GM06990 (cell line): ENCODE results near the gene MRPS27.

Source experiments
- DNase-seq: peaks from one replicate; pipeline ENCODE4 v3.0.0-alpha.2; 2011; ENCODE audit not compliant: insufficient read length; ENCODE audit errors: extremely low read depth
- H3K27me3 ChIP-seq: replicated peaks from 2 replicates; pipeline ENCODE4 v1.6.0; 2011; ENCODE audit warnings: low read length; ENCODE audit not compliant: control insufficient read depth, insufficient read depth
- H3K36me3 ChIP-seq: 2 replicates; pipeline ENCODE4 v1.5.1; 2011; ENCODE audit warnings: low read length; ENCODE audit not compliant: control insufficient read depth, insufficient read depth
- H3K4me3 ChIP-seq: replicated peaks from 2 replicates; pipeline ENCODE4 v1.5.1; 2011; ENCODE audit warnings: low read depth, mild to moderate bottlenecking, control low read depth, low read length
- TF ChIP-seq, protein P1 (sequence below): IDR thresholded peaks from 2 replicates; pipeline ENCODE4 v1.5.1; 2011; ENCODE audit warnings: low read length, control low read depth, mild to moderate bottlenecking, inconsistent platforms; ENCODE audit not compliant: insufficient read depth, poor library complexity, severe bottlenecking

MRPS27 gene

DNA sequence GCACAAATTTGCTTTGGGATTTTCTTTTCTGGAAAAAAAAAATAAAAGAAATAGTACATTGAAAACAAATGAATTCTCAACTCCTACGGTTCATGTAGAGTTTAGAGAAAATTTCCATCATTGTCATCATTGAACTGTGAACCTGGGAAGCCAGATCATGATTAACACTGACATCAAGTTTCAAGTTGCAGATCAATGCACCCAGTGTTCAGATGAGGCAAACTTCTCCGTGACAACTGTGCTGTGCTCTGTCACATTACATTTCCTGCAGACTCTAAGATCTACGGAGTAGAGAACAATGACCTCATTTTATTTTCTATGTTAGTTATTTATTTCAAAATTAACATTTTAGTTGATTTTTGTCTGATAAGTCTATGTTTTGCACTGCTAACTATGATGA is 113.0 kb downstream of the MRPS27 start:
- TF ChIP-seq, protein P1, sequence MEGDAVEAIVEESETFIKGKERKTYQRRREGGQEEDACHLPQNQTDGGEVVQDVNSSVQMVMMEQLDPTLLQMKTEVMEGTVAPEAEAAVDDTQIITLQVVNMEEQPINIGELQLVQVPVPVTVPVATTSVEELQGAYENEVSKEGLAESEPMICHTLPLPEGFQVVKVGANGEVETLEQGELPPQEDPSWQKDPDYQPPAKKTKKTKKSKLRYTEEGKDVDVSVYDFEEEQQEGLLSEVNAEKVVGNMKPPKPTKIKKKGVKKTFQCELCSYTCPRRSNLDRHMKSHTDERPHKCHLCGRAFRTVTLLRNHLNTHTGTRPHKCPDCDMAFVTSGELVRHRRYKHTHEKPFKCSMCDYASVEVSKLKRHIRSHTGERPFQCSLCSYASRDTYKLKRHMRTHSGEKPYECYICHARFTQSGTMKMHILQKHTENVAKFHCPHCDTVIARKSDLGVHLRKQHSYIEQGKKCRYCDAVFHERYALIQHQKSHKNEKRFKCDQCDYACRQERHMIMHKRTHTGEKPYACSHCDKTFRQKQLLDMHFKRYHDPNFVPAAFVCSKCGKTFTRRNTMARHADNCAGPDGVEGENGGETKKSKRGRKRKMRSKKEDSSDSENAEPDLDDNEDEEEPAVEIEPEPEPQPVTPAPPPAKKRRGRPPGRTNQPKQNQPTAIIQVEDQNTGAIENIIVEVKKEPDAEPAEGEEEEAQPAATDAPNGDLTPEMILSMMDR, result no peak
- no peaks in the 10 kb centered on the region for H3K27me3 ChIP-seq
- H3K4me3 ChIP-seq, result no peak overlapping the region
- no peak for DNase-seq
- H3K36me3 ChIP-seq, result no peaks in the 10 kb centered on the region

DNA sequence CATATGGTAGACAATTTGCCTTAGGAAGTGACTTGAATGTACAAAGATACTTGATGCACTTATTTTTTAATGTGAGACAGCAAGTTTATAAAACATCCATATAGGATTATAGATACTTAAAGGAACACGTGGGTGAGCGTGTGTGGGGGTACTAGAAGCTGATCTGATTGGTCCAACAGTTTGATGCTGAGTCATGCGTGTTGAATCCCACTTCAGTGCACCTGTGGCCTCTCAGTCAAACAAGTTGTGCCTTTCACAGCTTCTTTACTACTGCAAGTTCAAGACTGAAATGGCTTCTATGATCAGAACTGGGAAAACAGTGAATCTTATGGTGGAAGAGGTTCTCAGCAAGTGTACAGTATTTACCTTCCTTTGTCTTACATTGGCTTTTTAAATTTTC is 113.9 kb downstream of the MRPS27 start:
- no peaks in the 10 kb centered on the region for H3K36me3 ChIP-seq
- TF ChIP-seq, protein P1, result no peak

DNA sequence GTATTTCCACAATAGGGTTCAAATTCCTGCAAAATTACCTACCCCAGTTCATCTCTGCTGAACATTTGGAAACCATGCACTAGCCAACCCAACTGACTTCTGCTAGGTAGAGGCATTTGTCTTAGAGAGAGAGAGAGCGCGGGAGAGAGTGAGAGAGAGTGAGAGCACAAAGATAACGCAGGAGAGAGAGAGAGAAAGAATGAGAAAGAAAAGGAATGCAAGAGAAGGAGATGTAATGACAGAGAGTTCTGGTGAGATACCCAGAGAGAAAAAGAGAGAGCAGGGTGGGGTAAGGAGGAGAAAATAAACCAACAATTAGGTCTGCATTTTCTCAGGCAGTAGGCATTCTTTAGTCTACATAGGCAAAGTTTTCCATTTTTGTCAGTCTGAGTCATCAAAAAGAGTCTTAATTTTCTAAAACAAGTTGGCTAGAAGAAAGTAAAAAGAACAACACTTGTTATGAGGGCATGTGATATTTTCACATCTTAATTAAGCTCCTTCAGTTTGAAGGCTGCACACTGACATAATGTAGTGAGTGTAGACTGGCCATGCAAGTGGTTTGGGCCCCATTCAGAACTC is 114.5 kb downstream of the MRPS27 start:
- no peaks in the 10 kb centered on the region for H3K27me3 ChIP-seq
- TF ChIP-seq, protein P1, result no peak
- H3K4me3 ChIP-seq, result no peak overlapping the region
- no peak for DNase-seq
- no peaks in the 10 kb centered on the region for H3K36me3 ChIP-seq

More for the DNA sequence above, 113.9 kb downstream of the MRPS27 start:
- H3K4me3 ChIP-seq, result no peak overlapping the region
- no peak for DNase-seq
- no peaks in the 10 kb centered on the region for H3K27me3 ChIP-seq

DNA sequence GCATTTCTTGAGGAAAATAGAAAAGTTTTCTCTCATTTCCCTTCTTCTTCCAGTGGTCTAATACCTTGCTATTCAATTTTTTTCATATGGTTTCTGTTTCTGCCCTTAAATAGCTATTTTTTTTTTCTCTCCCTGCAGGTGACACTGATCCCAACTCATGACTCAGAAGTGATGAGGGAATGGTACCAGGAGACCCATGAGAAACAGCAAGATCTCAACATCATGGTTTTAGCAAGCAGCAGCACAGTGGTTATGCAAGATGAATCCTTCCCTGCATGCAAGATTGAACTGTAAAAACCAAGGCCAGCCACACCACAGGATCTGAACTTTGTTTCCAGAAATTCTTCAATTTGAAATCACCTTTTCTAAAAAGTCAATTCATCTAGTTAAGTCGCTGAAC is 115.1 kb downstream of the MRPS27 start:
- H3K27me3 ChIP-seq, result no peaks in the 10 kb centered on the region
- no peak for DNase-seq
- TF ChIP-seq, protein P1, result no peak
- no peaks in the 10 kb centered on the region for H3K36me3 ChIP-seq
- no peak overlapping the region for H3K4me3 ChIP-seq

DNA sequence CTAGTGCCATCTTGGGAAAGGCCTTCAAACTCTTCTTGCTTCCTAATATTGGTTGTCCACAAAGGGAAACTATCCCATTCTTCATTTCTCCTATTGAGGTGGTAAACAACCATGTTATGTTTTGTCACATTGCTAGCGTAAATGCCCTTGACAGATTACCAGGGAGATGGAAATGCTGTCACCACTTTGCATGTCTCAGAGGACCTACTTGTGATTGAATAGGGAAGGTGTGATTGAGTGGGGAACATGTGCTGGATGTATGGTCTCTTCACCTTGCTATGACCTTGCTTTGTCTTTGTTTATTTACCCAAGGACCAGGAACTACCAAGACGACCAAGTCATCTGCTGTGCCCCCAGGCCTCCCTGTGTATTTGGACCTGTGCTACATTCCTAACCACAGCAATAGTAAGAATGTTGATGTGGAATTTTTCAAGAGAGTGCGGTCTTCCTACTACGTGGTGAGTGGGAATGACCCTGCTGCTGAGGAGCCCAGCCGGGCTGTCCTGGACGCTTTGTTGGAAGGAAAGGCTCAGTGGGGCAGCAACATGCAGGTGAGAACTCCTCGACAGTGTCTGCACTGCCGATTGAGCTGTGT is 116.7 kb downstream of the MRPS27 start:
- TF ChIP-seq, protein P1, result no peak
- no peak for DNase-seq
- no peak overlapping the region for H3K4me3 ChIP-seq
- H3K27me3 ChIP-seq, result no peaks in the 10 kb centered on the region
- H3K36me3 ChIP-seq, result no peaks in the 10 kb centered on the region
